GM21367 (cell line): ENCODE measurements around the gene ZBTB7B.

ENCODE experiments used
- ATAC-seq: cut with Tn5 transposase; IDR thresholded peaks from one replicate; pipeline ENCODE4 v1.9.1; 2021; ENCODE audit not compliant: unreplicated experiment

Gene ZBTB7B

DNA sequence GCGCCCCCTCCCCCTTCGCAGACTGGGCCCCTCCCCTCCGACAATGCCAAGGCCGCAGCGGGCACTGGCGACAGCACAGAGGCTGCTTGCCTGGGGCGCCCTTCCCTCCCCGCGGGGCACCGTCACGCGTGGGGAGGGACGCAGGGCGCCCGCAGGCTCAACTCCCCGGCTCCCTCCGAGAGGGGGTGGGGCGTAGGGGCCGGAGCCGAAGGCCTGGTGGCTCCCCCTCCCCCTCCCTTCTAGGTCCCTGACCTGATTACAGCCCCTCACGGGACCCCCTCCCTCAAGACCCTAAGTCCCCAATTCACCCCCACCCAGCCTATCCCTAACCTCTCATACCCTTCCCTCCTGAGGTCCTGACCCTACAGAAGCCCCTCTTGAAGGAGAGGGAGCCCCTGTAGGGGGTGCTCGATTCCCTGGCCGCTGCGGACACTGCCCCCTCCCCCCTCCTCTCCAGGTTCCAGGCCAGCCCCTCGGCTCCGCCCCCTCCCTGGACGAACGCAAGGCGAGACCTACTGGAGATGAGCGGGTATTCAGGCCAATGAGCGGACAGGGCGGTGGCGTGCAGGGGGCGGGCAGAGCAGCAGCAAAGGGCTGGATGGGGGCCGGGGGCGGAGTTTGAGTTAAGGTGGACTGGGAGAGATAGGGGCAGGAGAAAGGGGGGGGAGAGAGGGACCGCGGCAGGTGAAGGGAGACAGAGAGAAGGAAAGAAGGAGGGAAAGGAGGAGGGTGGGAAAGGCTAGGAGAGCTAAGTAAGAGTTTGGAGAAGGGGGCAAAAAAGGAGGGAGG, 733 bp upstream of the ZBTB7B start:
- peak; percentile 33 for ATAC-seq

DNA sequence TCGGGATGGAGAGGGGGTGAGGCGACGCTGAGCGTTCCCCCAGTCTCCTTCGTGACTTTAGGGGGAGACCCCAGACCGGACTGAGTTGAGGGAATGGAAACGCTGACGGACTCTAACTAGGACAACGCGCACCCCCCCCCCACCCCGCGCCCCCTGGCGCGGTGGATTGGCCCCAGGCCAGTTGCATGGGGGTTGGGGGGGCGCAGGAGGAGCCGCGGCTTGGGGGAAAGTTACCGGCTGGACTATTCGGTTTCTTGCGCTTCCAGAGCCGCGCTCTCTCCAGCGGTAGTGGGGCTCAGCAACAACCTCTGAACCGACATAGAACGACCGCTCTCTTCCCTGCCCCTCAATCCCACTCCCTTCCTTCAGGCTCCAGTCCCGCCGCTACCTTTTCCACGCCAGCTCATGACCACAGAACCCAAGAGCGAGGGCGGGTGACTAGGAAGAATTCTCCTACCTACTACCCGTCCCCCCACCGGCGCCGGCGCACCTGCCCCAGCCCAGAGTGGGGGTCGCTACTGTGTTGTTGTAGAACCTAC, 694 bp downstream of the ZBTB7B start:
- no peak for ATAC-seq

DNA sequence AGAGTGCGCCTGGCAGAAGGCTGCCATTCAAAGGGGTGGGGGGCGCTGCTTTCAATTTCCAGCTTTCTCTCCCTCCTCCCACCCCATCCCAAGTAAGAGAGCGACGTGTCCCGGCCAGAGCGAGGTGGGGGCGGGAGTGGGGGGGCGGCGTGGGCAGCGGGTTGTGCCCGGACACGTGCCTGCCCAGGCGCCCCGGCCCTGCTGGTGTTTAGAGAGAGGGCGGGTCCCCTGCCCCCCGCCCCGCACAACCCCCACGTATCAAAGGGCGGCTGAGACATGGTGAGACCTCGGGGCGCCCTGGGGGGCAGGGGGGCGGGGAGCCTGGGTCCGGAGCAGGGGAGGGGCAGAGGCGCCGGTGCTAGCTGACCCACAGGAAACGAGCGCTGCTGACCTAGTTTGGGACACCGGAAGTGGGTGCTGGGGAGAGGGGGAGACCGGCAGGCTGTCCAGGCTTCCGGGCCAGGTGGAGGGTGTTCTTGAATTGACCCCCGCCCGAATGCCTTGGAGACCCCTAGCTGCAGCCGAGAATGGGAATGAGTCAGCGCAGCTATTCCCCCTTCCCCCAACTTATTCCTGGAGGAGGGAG, 1.3 kb downstream of the ZBTB7B start:
- no peak for ATAC-seq

DNA sequence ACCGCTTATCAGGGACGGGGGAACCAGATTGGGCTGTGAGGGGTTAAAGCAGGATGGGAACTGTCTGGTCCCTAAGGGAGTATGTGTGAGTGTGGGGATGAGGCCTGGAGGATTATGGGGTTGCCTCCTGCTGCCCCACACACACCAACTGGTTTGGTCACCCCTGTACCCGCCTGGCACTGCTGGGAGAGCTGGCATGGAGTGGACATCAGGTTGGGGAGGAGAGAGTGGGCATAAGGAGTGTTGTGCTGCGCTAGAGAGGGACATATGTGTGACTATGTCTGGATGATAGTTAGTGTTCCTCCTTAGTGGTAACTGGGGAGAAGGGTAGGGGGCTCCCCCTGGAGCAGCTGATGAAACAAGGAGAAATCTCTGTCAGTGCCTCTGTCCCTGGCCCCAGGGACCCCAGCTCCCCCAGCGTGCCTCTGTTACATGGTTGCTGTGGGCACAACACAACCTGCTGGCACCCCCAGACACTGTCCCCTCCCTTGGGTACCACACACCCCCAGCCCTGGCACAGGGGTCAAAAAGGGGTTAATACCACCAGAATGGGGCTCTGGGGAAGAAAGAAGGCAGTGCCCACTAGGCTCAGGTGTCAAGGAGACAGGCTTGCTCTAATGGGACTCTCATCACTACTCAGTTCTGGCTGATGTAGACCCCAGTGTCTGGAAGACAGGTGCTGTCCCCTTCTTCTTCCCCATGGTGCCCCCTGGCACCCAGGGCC, 1.9 kb downstream of the ZBTB7B start:
- no peak for ATAC-seq

DNA sequence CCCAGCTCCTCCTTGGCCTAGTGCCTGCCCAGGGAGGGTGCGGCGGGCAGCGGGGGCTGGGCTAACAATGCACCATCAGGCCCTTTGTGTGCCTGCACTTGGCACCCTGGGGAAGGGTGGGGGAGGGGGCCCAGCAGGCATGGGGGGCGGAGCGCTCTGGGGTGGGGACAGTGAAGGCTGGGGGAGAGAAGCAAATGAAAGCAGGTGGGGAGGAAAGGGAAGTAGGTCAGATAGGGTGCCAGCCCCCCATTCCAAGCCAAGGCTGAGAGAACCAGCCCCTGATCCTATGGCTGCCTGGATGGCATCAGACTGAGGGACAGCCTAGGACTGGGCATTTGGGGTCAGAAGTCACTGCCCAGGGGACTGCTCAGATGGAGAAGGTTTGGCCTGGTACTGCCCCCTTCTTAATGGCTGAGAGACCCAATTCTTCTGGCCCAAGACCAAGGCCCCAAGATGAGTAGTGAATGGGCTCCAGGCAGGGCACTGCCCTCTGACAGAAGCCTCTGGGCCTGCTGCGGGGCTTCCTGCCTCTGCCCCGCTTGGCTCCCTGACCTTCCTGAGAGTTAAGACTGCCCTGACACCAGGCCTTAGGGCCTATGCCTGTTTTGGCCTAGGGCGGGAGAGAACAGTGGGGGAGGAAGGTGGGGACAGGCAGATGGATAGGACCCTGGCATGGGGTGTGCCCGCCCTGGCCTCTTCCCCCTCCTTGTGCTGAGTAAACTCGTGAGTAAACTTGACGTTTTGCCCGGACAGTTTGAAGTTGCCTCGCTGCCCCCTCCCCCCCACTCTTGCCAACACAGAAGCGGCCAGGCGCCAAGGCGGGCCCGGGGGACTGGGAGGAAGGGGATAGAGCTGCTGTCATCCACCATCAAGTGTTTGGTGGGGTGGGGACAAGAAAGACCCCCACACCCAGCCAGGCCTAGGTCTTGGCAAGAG, 2.7 kb downstream of the ZBTB7B start:
- no peak for ATAC-seq

DNA sequence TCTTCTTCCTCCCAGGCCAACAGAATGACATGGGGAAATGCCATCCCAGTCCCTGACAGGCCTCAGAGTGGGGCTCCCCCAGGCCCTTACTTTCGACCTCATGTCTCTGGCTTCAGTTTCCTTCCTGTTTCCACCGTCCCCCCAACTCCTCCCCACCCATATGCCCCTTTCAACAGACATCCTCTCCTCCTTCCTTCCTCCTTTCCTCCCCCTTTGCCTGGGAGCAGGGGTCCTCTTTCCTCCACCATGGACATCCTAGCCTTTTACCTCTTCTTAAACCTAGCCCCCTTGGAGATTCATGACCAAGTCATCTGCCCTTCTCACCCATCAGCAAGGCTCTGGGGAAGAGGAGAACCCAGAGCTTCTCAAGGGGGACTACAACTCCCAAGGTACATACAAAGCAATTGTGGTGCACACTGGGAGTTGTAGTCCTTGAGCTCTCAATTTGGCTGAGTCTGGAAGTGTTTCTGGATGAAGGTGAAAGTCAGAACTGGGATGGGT, 4.0 kb downstream of the ZBTB7B start:
- ATAC-seq = no peak

DNA sequence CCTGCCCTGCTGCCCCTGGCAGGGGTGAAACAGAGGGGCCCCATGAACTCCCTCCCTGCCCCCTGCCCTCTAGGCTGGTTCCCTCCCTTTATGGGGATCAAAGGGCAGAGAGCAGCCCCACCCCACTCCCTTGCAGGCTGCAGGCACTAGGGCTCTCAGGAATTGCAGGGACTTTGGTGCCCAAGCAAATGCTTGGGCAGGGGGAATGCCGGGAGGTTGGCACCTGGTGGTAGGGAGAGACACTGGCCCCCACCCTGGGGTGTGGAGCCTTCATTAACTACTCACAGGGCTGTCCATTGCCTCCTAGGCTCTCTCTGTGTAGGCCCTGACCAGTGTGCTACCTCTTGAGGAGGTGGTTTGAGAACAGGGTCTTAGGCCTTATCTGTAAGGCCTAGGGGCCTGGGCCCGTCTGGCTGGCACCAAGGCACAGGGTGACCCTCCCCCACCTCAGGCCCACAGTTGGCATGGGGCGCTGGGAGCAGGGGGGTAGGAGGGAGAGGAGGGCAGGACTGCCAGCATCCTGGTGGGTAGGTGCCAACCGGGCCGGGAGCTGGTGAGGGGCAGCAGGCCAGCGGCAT, 4.7 kb downstream of the ZBTB7B start:
- no peak for ATAC-seq

DNA sequence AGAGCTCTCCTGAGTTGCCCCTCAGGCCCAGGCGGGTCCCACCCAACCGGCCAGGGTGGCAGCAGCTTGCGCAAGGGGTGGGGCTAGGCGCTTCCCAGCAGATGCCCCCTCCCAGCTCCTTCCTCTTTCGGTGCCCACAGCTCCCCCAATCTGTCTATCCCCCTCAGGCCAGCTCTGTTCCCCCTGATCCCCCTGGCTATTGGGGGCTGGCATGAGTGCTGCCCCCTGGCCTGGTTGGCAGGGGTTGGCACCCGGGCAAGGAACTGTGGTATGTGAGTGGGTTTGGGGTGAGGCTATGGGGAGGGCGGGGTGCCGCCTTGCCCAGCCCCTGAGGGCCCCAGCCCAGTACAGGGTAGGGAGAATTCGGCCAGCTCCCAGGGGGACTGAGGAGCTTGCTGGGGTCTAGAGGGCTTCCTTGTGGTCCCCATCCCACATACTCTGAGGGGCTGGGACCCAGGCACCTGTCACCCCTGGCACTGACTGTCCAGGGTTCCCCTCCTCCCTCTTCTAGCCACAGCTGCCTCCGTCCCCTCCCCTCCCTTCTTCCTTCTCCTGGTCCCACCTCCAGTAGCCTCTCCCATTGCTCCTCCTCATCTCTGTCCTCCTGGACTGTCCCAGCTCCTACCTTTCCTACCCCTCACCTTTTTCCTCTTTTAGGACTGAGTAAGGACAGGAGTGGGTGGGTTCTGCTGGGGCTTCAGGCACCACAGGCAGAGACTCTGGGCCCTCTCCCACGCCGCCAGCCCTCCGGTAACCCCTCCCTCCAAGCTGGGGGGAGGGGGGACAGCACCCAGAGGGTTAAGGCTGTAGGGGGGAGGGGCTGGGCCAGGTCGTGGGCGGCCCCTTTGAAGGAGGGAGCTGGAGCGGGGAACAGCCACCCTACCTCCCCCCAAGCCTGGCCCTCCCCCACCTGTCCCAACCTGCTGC, 5.7 kb downstream of the ZBTB7B start:
- ATAC-seq = no peak

DNA sequence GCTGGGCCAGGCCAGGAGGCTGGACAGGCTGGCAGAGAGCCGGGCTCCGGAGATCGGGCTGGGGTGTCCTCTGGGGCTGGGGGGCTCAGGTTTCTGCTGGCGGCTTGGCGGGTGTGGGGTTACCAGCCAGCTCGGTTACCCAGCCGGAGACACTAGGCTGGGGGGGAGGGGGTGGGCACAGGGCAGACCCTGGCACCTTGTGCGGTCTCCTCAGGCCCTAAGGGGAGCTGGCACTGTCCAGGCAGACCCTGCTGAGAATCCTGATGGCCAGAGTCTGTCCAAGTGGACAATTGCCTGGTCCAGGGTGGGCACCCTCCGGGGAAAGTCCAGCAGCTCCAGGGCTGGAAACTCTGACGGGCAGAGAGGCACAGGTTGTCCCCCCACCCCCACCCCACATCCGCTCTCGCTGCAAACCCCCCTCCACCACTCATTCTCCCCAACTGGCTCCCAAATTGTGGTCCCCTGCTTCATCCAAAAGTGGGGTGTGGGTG, 6.7 kb downstream of the ZBTB7B start:
- no peak for ATAC-seq

DNA sequence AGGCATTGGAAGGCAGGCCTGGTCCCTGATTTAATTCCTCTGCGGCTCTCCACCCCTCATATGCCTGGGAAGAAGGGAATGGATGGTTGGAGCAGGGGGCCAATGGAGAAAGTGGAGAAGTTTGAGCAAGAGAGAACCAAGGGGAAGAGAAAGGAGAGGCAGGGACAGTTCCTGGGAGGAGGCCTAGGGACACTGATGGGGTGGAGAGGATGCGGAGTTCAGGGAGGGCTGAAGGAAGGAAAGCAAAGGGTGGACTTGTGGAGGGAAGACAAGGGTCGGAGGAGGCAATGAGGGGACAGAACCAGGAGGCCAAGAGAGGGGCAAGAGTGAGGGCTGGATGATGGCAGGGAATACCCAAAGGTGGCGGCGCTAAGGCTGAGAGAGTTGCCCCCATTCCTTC, 7.1 kb downstream of the ZBTB7B start:
- no peak for ATAC-seq

DNA sequence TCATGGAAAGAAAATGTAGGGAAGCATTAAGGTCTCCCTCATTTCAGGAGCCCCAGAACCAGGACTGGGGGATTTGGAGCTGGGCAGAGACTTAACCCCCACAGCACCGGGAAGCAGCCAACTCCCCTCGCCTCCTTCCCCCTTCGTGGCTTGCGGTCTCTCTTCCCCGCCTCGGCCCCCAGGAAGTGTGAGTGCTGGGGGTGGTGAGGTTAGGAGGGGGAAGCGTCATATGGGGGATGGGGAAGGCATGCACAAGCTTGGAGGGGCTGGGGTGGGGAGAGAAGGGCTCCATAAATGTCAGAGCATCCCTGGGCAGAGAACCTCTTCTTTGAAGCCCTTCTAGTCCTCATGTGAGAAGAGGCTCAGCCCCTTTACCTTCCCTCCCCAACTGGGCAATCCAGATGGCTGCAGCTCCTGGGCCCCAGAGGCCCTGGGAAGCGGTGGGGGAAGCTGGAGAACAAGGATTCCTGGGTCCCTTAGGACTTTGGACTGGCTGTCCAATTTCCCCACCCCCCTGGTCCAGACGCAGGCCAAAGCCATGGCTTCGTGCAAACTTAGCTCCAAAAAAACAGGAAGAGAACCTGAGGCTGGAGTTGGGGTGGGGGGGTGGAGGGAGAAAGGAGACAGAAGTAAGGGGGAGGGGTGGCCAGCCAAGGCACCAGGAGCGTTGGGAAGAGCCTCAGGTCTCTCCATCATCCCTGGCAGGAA, 7.8 kb downstream of the ZBTB7B start:
- ATAC-seq = no peak

DNA sequence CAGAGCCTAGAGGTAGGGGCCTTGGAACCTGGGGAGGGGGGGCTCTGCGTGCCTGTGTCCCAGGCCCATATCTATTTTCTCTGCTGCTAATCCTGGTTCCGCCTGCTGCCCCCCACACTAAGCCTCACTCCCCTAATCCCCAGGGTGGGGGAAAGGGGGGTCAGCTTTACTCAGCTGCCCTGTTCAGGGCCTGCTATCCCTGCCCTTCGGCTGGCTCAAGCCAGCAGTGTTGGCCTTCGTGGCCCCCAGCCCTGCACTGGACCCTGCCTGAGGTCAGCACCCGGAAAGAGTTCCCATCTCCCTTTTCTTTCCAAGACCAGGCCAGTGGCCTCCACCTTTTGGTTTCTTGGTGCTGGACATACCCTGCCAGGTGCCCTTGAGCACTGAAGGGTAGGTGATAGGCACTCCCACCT, 8.4 kb downstream of the ZBTB7B start:
- ATAC-seq = no peak

DNA sequence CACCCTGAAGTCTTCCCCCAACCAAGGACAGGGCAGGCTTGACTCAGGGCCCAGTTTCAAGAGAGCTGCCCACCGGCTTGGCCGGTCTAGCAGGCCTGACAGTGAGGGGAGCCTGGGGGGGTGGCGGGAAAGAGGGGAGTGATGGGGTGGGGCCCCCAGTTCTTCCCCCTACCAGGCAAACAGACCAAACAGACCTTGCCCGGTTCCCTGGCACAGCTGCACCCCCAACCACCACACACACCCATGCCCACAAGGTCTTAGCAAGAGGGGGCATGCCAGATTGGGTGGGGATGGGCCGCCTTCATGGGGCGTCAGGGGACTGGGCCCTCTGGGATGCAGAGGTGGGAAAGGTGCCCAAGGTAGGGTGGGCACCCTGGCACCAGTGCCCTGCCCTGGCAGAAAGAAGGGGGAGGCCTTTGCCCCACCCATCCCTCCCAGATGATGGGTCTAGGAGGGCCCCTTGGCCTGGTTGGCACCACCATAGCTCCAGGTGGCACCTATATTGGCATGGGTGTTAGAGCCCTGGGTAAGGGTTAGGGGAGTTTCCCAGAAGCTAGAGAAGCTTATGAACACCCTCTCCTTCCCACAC, 8.9 kb downstream of the ZBTB7B start:
- ATAC-seq = no peak

DNA sequence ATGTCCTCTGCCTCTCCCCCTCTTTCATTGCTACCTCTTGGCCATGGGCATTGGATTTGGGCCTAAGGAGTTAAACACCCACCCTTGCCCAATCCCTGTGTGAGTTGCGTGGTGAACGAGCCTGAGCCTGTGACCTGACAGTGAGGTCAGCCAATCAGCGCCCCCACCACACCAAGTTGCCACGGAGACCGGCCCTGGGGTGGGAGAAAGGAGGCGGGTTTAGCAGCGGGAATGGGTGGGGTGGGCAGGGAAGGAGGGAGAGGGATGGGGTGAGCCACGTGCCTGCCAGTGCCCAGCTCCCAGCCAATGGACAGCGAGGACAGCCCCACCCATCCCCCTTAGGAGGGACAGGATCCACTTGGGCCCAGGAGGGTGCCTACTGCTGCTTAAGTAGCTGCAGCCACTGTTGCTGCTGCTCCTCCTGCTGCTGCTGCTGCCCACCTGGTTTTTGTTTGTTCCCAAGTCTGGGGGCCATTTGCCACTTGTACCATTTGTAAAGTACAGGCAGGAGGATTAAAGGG, 9.5 kb downstream of the ZBTB7B start:
- ATAC-seq = no peak

DNA sequence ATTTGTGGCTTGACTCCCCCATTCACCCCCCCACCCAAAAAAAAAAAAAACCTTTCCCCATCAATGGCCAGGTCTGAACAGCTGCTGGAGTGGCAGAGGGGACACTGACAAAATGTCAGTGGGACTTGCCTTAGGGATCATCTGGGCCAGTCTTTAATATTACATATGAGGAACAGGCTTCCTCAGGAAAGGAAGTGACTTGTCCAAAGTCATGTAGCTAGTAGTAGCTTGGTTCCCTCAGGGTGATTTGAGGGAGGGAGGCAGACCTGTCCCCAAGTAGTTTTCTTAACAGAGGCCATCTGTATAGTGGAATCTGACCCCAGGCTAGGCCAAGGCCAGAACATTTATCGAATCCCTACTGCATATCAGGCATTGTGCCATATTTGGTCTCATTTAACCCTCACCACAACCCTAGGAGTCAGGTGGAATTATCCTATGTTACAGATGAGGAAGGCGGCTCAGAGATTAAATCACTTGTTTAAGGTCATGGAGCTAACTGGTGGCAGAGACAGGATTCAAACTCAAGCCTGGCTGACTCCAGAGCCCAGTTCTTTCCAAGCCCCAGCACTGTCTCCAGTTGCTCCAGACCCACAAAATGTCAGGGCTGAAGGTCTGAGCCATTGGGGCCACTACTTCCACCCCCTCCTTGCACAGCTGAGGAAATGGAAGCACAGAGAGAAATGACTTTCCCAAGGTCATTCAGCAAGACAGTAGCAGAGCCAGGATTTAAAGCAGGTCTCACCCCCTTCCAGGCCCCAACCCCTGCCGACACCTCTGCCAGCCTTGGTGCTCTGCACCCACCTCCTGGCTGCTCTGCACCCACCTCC, 10.4 kb downstream of the ZBTB7B start:
- ATAC-seq = no peak

DNA sequence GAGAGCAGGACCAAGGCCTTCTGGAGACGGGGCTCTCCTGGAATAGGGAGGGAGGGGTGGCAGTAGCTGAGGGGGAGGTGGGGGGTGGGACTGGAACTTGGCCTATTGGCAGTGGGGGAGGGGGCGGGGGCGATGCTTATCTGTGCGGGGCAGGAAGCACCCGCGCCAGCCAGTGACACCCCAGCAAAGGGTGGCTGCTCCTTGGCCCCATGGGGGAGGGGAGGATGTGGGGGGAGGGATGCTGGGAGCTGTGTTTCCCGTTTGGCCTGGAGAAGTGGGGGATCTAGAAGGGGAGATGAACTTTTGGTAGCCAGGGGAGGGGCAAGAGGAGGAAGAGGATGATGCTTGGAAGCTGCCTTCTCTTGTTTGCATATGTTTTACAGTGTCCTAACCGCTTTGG, 11.0 kb downstream of the ZBTB7B start:
- ATAC-seq = no peak
